HEK293 (cell line): ENCODE data around the gene COL12A1.

Experiments used
- CTCF ChIP-seq: fragments of 450-650 bp; formaldehyde crosslinking; IDR thresholded peaks from 2 replicates; pipeline ENCODE4 v1.5.1; 2016; ENCODE audit warnings: missing biosample characterization, missing genetic modification characterization
- MZF1 ChIP-seq: fragments of 450-650 bp; formaldehyde crosslinking; IDR thresholded peaks from 2 replicates; pipeline ENCODE4 v1.5.1; 2017; ENCODE audit warnings: missing biosample characterization, missing genetic modification characterization, borderline replicate concordance
- PRDM1 ChIP-seq: fragments of 450-650 bp; formaldehyde crosslinking; IDR thresholded peaks from 2 replicates; pipeline ENCODE4; 2016; ENCODE audit warnings: missing biosample characterization, missing genetic modification characterization
- REST ChIP-seq: fragments of 450-650 bp; formaldehyde crosslinking; IDR thresholded peaks from 2 replicates; pipeline ENCODE4 v1.5.1; 2016; ENCODE audit warnings: missing biosample characterization, missing genetic modification characterization
- ZBTB7A ChIP-seq: fragments of 450-650 bp; formaldehyde crosslinking; IDR thresholded peaks from 2 replicates; pipeline ENCODE4 v1.5.1; 2016; ENCODE audit warnings: low read depth, missing biosample characterization, missing genetic modification characterization
- ZNF133 ChIP-seq: fragments of 450-650 bp; formaldehyde crosslinking; IDR thresholded peaks from 2 replicates; pipeline ENCODE4 v1.5.1; 2016; ENCODE audit warnings: missing biosample characterization, missing genetic modification characterization
- ZNF146 ChIP-seq: fragments of 450-650 bp; formaldehyde crosslinking; IDR thresholded peaks from 2 replicates; pipeline ENCODE4 v1.5.1; 2016; ENCODE audit warnings: missing biosample characterization, missing genetic modification characterization
- ZNF175 ChIP-seq: fragments of 450-650 bp; formaldehyde crosslinking; IDR thresholded peaks from 2 replicates; pipeline ENCODE4 v1.5.1; 2016; ENCODE audit warnings: missing biosample characterization, missing genetic modification characterization
- ZNF341 ChIP-seq: fragments of 450-650 bp; formaldehyde crosslinking; IDR thresholded peaks from 2 replicates; pipeline ENCODE4; 2016; ENCODE audit warnings: low read depth, missing biosample characterization, missing genetic modification characterization
- ZNF571 ChIP-seq: fragments of 450-650 bp; formaldehyde crosslinking; IDR thresholded peaks from 2 replicates; pipeline ENCODE4 v1.5.0; 2017; ENCODE audit warnings: missing biosample characterization, missing genetic modification characterization
- ZNF76 ChIP-seq: fragments of 450-650 bp; formaldehyde crosslinking; IDR thresholded peaks from 2 replicates; pipeline ENCODE4; 2016; ENCODE audit warnings: low read depth, missing biosample characterization, missing genetic modification characterization, borderline replicate concordance
- TF ChIP-seq, protein P1 (sequence below): fragments of 450-650 bp; formaldehyde crosslinking; IDR thresholded peaks from 2 replicates; pipeline ENCODE4 v1.5.1; 2016; ENCODE audit warnings: missing biosample characterization, missing genetic modification characterization

DNA sequence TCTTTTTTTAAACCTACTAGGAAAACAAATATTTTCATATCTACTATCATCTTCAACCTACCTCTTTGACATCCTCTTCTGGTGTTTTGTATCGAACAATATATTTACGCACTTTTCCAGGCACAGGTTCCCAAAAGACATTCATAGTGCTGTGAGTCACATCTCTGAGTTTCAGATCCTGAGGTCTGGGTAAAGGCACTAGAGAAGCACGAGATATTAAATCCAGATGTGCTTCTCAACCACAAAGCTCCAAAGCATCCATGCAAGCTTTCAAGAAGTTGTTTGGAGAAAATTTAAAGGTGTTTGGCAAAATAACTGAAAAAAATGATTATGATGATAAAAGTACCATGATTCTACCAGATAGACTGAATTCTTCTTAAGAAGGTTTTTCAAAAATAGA, 62.7 kb downstream of the COL12A1 start:
- TF ChIP-seq CTCF (tag by site-specific recombination): no peak
- TF ChIP-seq PRDM1 (tag by site-specific recombination): no peak
- no peak for TF ChIP-seq ZNF146 (tag by site-specific recombination)
- no peak for TF ChIP-seq ZNF76
- TF ChIP-seq ZNF341 (tag by site-specific recombination): no peak
- no peak for TF ChIP-seq MZF1 (tag by site-specific recombination)
- TF ChIP-seq ZNF133 (tag by site-specific recombination): no peak
- no peak for TF ChIP-seq ZNF571 (tag by site-specific recombination)
- TF ChIP-seq REST (tag by site-specific recombination): no peak
- TF ChIP-seq, protein P1, sequence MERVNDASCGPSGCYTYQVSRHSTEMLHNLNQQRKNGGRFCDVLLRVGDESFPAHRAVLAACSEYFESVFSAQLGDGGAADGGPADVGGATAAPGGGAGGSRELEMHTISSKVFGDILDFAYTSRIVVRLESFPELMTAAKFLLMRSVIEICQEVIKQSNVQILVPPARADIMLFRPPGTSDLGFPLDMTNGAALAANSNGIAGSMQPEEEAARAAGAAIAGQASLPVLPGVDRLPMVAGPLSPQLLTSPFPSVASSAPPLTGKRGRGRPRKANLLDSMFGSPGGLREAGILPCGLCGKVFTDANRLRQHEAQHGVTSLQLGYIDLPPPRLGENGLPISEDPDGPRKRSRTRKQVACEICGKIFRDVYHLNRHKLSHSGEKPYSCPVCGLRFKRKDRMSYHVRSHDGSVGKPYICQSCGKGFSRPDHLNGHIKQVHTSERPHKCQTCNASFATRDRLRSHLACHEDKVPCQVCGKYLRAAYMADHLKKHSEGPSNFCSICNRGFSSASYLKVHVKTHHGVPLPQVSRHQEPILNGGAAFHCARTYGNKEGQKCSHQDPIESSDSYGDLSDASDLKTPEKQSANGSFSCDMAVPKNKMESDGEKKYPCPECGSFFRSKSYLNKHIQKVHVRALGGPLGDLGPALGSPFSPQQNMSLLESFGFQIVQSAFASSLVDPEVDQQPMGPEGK (tag by site-specific recombination): no peak
- TF ChIP-seq ZNF175 (tag by site-specific recombination): no peak
- no peak for TF ChIP-seq ZBTB7A (tag by site-specific recombination)
